ENCODE results near the gene PTPRS. TPM values are rescaled to one million over a fixed set of nuclear protein-coding genes. Genes with fewer than 3 reads are reported as not detected.

The PTPRS gene
- total RNA-seq, 1 donor from 2014 or later, result 107 TPM

DNA sequence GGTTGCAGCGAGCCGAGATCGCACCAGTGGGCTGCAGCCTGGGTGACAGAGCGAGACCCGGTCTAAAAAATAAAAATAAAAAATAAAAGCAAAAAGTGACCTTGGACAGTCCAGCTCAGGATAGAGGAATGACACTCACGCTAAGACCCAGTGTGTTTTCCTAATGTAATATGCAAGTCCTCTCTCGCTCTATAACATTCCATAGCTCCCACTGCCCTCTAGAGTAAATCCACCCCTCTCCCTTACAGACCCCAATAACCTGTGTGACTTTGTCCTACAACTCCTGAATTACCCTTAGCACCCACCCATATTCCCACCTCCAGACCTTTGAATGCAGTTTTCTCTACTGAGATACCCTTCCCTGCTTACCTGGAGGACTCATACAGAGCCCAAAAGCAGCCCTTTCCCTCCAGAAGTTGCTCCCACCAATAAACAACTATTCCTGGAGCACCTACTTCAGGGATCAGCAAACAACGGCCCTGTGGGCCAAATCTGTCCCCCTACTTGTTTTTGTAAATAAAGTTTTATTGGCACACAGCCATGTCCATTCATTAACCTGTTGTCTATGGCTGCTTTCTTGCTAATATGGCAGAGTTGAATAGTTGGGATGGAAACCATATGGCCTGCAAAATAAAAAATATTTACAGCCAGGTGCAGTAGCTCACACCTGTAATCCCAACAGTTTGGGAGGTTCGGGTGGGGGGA, 39.8 kb upstream of the PTPRS start:
- H3K27ac ChIP-seq, result no peak overlapping the region
- peaks cover 4% of the 10 kb centered on the region for H3K27me3 ChIP-seq (ENCODE audit: low read depth)
- no peaks in the 10 kb centered on the region for H3K36me3 ChIP-seq
- H3K4me1 ChIP-seq, result no peaks in the 10 kb centered on the region
- H3K9me3 ChIP-seq, result peaks cover 17% of the 10 kb centered on the region
- no peak overlapping the region for H3K4me3 ChIP-seq
- no peak for DNase-seq
- ATAC-seq, result no peak
- intact Hi-C loops (cut with DNase I), result no loop called here
- TF ChIP-seq, protein P1, sequence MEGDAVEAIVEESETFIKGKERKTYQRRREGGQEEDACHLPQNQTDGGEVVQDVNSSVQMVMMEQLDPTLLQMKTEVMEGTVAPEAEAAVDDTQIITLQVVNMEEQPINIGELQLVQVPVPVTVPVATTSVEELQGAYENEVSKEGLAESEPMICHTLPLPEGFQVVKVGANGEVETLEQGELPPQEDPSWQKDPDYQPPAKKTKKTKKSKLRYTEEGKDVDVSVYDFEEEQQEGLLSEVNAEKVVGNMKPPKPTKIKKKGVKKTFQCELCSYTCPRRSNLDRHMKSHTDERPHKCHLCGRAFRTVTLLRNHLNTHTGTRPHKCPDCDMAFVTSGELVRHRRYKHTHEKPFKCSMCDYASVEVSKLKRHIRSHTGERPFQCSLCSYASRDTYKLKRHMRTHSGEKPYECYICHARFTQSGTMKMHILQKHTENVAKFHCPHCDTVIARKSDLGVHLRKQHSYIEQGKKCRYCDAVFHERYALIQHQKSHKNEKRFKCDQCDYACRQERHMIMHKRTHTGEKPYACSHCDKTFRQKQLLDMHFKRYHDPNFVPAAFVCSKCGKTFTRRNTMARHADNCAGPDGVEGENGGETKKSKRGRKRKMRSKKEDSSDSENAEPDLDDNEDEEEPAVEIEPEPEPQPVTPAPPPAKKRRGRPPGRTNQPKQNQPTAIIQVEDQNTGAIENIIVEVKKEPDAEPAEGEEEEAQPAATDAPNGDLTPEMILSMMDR (IDR thresholded peaks at IDR 0.05), result no peak

DNA sequence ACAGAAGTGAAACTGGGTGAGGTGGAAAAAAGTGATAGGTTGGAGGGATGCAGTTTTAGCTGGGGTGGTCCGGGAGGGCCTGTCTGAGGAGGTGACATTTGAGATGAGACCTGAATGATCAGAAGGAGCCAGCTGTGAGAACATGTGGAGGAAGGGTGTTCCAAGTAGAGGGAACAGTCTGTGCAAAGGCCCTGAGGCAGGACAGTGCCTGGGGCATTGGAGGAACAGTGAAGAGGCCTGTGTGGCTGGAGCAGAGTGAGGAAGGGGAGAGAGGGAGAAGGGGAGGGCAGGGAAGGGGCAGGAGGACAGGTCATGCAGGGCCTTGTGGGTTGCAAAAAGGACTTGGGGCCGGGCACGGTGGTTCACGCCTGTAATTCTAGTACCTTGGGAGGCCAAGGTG, 36.3 kb upstream of the PTPRS start:
- Histone ChIP-seq H3K27me3 (ENCODE audit: low read depth) (peaks cover 13% of the 10 kb centered on the region), H3K9me3 (peaks cover 6% of the 10 kb centered on the region), H3K27ac (no peak overlapping the region), H3K36me3 (no peaks in the 10 kb centered on the region), H3K4me3 (no peak overlapping the region), H3K4me1 (no peaks in the 10 kb centered on the region)
- TF ChIP-seq, protein P1 (IDR thresholded peaks at IDR 0.05), result no peak
- ATAC-seq (no peak), DNase-seq (no peak)
- intact Hi-C loops (cut with DNase I), result no loop called here

DNA sequence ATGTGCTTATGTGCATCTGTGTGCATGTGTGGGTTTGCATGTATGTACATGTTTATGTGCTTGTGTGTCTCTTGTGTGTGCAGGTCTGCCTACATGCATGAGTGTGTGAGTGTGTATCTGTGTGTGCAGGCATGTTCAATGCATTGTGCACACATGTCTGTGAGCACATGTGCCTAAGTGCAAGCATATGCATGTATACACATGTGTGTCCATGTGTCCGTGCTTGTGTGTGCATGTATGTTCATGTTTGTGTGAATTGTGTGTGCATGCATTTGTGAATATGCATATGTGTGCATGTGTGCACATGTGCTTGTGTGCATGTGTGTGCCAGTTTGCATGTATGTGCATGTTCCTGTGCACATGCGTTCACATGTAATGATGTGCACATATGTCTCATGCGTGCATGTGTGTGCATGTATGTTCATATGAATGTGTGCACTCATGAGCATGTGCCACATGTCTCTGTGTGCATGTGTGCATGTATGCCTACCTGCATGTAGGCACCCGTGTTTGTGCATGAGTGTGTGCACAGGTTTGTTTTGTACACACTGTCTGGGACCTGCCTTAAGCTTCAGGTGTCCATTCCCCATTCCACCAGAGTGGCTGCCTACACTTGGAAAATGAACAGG, 32.1 kb upstream of the PTPRS start:
- Histone ChIP-seq H3K36me3 (no peaks in the 10 kb centered on the region), H3K4me3 (no peak overlapping the region), H3K27me3 (ENCODE audit: low read depth) (peaks cover 13% of the 10 kb centered on the region), H3K4me1 (no peaks in the 10 kb centered on the region), H3K27ac (no peak overlapping the region), H3K9me3 (no peaks in the 10 kb centered on the region)
- ATAC-seq, result no peak
- no peak for DNase-seq
- intact Hi-C loops (cut with DNase I), result no loop called here
- TF ChIP-seq, protein P1 (IDR thresholded peaks at IDR 0.05), result no peak

DNA sequence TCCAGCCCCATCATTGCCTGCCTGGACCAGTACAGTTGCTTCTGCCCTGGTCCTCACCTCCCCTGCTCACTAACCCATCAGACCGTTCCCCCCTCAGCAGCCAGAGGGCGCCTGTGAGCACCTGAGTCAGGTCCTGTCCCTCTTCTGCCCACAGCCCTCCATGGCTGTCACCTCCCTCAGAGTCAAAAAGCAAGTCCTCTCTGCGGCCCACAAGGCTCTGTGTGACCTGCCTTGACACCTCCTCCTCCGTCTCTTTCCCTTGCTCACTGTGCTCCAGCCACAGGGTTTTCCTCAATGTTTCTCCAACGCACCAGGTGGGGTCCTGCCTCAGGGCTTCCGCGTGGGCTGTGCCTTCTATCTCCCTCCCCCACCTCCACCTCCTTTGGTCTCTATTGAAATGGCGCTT, 29.4 kb upstream of the PTPRS start:
- TF ChIP-seq, protein P1 (IDR thresholded peaks at IDR 0.05), result peak; percentile 51
- H3K27ac ChIP-seq, result no peak overlapping the region
- no peaks in the 10 kb centered on the region for H3K36me3 ChIP-seq
- ATAC-seq (peak in 1 of 2 donors; percentile 46), DNase-seq (peak; percentile 50)
- H3K27me3 ChIP-seq (ENCODE audit: low read depth), result peaks cover 10% of the 10 kb centered on the region
- no peak overlapping the region for H3K4me3 ChIP-seq
- no peaks in the 10 kb centered on the region for H3K4me1 ChIP-seq
- intact Hi-C loops (cut with DNase I), result no loop called here
- no peaks in the 10 kb centered on the region for H3K9me3 ChIP-seq

DNA sequence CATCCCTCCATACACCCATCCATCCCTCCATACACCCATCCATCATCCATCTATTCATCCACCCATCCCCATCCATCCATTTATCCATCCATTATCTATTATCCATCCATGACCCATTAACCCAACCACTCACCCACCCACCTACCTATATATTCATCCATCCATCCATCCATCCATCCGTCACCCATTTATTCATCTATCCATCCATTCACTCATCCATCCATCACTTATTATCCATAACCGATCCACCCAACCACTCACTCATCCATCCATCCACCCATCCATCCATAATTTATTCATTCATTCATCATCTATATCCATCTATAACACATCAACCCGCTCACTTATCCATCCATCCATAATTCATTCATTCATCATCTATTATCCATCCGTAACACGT, 28.7 kb upstream of the PTPRS start:
- H3K27me3 ChIP-seq (ENCODE audit: low read depth), result peaks cover 3% of the 10 kb centered on the region
- intact Hi-C loops (cut with DNase I), result no loop called here

More for the DNA sequence above, 28.7 kb upstream of the PTPRS start:
- no peaks in the 10 kb centered on the region for H3K4me1 ChIP-seq
- TF ChIP-seq, protein P1 (IDR thresholded peaks at IDR 0.05), result no peak
- H3K36me3 ChIP-seq, result no peaks in the 10 kb centered on the region
- no peak overlapping the region for H3K27ac ChIP-seq
- ATAC-seq (no peak), DNase-seq (no peak)
- H3K4me3 ChIP-seq, result no peak overlapping the region
- H3K9me3 ChIP-seq, result no peaks in the 10 kb centered on the region

All from lower lobe of right lung (tissue), 2 donors.